ENCODE measurements around the gene ALOX12. TPM values are rescaled to one million over a fixed set of nuclear protein-coding genes. Genes with fewer than 3 reads are reported as not detected.

ALOX12 gene
- total and polyA plus RNA-seq, 4 donors, result 0.03 to 3.1 (median 0.24) TPM; not detected in 1

- H3K4me3 ChIP-seq (ENCODE audit: low read depth in 1 of 3, low read length in 3 of 3), result no peak overlapping the region
- no peak overlapping the region for H3K9ac ChIP-seq (ENCODE audit: low read depth in 1 of 2, low read length in 2 of 2)
- 56% methylated on average over 6 of the region's 7 CpGs for WGBS
- peaks cover 0 to 22% (median 17%) of the 10 kb centered on the region in 4 donors for H3K36me3 ChIP-seq (ENCODE audit: control insufficient read depth in 4 of 4, insufficient read depth in 3 of 4, low read depth in 1 of 4, low read length in 3 of 4)
- H3K4me1 ChIP-seq (ENCODE audit: control insufficient read depth in 4 of 4, insufficient read depth in 4 of 4, low read length in 3 of 4), result peaks cover 0 to 7% (median 6%) of the 10 kb centered on the region in 4 donors
- no peaks in the 10 kb centered on the region for H3K27me3 ChIP-seq (ENCODE audit: control insufficient read depth in 4 of 4, insufficient read depth in 4 of 4, low read length in 3 of 4)
- H3K27ac ChIP-seq (ENCODE audit: low read depth in 1 of 2, low read length in 2 of 2), result no peak overlapping the region
- no peaks in the 10 kb centered on the region for H3K9me3 ChIP-seq (ENCODE audit: control insufficient read depth in 4 of 4, low read length in 3 of 4)
- TF ChIP-seq, protein P1, sequence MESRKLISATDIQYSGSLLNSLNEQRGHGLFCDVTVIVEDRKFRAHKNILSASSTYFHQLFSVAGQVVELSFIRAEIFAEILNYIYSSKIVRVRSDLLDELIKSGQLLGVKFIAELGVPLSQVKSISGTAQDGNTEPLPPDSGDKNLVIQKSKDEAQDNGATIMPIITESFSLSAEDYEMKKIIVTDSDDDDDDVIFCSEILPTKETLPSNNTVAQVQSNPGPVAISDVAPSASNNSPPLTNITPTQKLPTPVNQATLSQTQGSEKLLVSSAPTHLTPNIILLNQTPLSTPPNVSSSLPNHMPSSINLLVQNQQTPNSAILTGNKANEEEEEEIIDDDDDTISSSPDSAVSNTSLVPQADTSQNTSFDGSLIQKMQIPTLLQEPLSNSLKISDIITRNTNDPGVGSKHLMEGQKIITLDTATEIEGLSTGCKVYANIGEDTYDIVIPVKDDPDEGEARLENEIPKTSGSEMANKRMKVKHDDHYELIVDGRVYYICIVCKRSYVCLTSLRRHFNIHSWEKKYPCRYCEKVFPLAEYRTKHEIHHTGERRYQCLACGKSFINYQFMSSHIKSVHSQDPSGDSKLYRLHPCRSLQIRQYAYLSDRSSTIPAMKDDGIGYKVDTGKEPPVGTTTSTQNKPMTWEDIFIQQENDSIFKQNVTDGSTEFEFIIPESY (IDR thresholded peaks at IDR 0.05), result no peak
- TF ChIP-seq EGR1 (IDR thresholded peaks at IDR 0.05; ENCODE audit: low read depth in 2 of 2) (no peak), HNF4G (IDR thresholded peaks at IDR 0.05) (no peak)
- no peak for DNase-seq (ENCODE audit: low spot score)
Measured at GRCh38 chr17:7005716-7006115, 9.9 kb downstream of the ALOX12 start.

GRCh38 chr17:7007143-7007542 lies 11.3 kb downstream of the ALOX12 start:
- Histone ChIP-seq H3K27me3 (ENCODE audit: control insufficient read depth in 4 of 4, insufficient read depth in 4 of 4, low read length in 3 of 4) (no peaks in the 10 kb centered on the region), H3K9me3 (ENCODE audit: control insufficient read depth in 4 of 4, low read length in 3 of 4) (no peaks in the 10 kb centered on the region), H3K4me3 (ENCODE audit: low read depth in 1 of 3, low read length in 3 of 3) (no peak overlapping the region), H3K27ac (ENCODE audit: low read depth in 1 of 2, low read length in 2 of 2) (no peak overlapping the region), H3K36me3 (ENCODE audit: control insufficient read depth in 4 of 4, insufficient read depth in 3 of 4, low read depth in 1 of 4, low read length in 3 of 4) (peaks cover 0 to 14% (median 10%) of the 10 kb centered on the region in 4 donors), H3K9ac (ENCODE audit: low read depth in 1 of 2, low read length in 2 of 2) (no peak overlapping the region), H3K4me1 (ENCODE audit: control insufficient read depth in 4 of 4, insufficient read depth in 4 of 4, low read length in 3 of 4) (peaks cover 2 to 18% (median 17%) of the 10 kb centered on the region in 4 donors)
- DNase-seq (ENCODE audit: low spot score), result no peak
- TF ChIP-seq RAD21 (IDR thresholded peaks at IDR 0.05), result no peak
- no peak for TF ChIP-seq YY1 (IDR thresholded peaks at IDR 0.05)
- no peak for TF ChIP-seq FOXA2 (IDR thresholded peaks at IDR 0.05)
- TF ChIP-seq RXRA (IDR thresholded peaks at IDR 0.05), result no peak
- no peak for TF ChIP-seq JUND (IDR thresholded peaks at IDR 0.05)
- no peak for TF ChIP-seq EGR1 (IDR thresholded peaks at IDR 0.05; ENCODE audit: low read depth in 2 of 2)
- no peak for TF ChIP-seq FOXA1 (IDR thresholded peaks at IDR 0.05)
- TF ChIP-seq, protein P2, sequence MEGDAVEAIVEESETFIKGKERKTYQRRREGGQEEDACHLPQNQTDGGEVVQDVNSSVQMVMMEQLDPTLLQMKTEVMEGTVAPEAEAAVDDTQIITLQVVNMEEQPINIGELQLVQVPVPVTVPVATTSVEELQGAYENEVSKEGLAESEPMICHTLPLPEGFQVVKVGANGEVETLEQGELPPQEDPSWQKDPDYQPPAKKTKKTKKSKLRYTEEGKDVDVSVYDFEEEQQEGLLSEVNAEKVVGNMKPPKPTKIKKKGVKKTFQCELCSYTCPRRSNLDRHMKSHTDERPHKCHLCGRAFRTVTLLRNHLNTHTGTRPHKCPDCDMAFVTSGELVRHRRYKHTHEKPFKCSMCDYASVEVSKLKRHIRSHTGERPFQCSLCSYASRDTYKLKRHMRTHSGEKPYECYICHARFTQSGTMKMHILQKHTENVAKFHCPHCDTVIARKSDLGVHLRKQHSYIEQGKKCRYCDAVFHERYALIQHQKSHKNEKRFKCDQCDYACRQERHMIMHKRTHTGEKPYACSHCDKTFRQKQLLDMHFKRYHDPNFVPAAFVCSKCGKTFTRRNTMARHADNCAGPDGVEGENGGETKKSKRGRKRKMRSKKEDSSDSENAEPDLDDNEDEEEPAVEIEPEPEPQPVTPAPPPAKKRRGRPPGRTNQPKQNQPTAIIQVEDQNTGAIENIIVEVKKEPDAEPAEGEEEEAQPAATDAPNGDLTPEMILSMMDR (IDR thresholded peaks at IDR 0.05; ENCODE audit: low read depth, low read length, missing input control), result no peak
- TF ChIP-seq HNF4G (IDR thresholded peaks at IDR 0.05), result no peak
- TF ChIP-seq, protein P3, sequence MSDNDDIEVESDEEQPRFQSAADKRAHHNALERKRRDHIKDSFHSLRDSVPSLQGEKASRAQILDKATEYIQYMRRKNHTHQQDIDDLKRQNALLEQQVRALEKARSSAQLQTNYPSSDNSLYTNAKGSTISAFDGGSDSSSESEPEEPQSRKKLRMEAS (IDR thresholded peaks at IDR 0.05), result no peak
- no peak for TF ChIP-seq NR2F2 (IDR thresholded peaks at IDR 0.05)
- TF ChIP-seq HNF4A (conservative IDR thresholded peaks at IDR 0.05), result no peak
- TF ChIP-seq GABPA (IDR thresholded peaks at IDR 0.05 in 1 of 2, conservative IDR thresholded peaks at IDR 0.05 in 1 of 2), result no peak
- no peak for TF ChIP-seq TAF1 (conservative IDR thresholded peaks at IDR 0.05)
- TF ChIP-seq ATF3 (IDR thresholded peaks at IDR 0.05), result no peak
- TF ChIP-seq REST (IDR thresholded peaks at IDR 0.05), result no peak
- WGBS, result 93% methylated on average over 2 of the region's 2 CpGs

Measured in liver (tissue), 9 donors.